EH (cell line): Measurements from ENCODE around the gene SLC22A15.

Source experiments
- DNase-seq: peaks from one replicate; pipeline ENCODE4 v3.0.0-alpha.2; 2015; ENCODE audit warnings: low read depth

Gene SLC22A15

GRCh38 chr1:116104667-116105066 is 128.4 kb downstream of the SLC22A15 start:
- DNase-seq: no peak

- DNase-seq: no peak
Observed at GRCh38 chr1:116105996-116106395, 129.7 kb downstream of the SLC22A15 start.

DNA sequence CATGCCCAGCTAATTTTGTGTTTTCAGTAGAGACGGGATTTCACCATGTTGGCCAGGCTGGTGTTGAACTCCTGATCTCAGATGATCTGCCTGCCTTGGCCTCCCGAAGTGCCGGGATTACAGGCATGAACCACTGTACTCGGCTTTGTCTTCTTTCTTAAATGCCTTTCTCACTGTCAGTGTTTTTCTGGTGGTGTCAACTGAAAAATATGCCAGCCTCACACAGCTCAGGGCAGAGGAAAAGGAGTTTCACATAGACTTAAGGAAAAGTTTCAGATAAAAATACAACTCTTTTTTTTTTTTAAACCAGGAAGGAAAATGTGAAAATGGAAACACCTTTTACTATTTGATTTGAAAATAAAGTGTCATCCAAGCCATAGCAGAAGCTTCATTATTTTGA is 130.3 kb downstream of the SLC22A15 start:
- DNase-seq: peak; percentile 15

GRCh38 chr1:116107371-116107770 is 131.1 kb downstream of the SLC22A15 start:
- DNase-seq: no peak

- DNase-seq: no peak
Observed at GRCh38 chr1:116110567-116111523, 134.5 kb downstream of the SLC22A15 start, which contains the start of gene MAB21L3. TSS of gene MAB21L3 (plus strand) at chr1:116111399. CDS start at chr1:116112616, 1,217 bp downstream.

GRCh38 chr1:116111524-116112021 is 135.3 kb downstream of the SLC22A15 start:
- peak; percentile 14 for DNase-seq

DNA sequence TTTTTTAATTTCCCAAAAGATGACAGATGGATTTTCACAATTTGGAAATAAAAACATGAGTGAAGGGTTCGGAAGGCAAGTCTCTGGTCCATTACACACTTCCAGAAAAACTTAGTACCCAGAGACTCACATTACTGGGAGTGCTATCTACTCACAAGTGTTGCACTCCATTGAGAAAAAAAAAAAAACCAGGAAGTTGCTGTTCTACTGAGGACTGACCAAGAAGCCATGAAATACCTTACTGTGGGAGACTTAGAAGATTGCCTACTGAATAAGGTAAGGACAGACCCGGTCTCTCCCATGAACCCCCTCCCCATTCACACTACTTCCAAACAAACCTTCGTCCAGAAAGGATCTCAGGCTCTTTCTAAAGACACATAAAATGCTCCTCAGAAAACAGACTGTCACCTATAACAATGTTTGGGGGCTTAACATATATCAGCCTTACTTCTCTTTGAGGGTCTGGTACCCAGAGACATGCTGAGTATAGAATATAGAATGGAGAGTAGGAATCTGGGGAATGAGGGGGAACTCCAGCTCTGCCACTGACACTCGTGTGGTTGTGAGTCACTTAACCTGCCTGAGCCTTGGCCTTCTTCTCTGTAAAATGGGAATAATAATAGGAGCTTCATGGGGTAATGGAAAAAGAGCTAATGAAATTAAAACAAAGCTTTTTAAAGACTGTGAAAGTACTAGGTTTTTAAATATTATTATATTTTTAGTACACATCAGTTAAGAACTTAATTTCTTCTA is 136.3 kb downstream of the SLC22A15 start:
- DNase-seq: no peak

GRCh38 chr1:116113615-116114014 is 137.3 kb downstream of the SLC22A15 start:
- no peak for DNase-seq

DNA sequence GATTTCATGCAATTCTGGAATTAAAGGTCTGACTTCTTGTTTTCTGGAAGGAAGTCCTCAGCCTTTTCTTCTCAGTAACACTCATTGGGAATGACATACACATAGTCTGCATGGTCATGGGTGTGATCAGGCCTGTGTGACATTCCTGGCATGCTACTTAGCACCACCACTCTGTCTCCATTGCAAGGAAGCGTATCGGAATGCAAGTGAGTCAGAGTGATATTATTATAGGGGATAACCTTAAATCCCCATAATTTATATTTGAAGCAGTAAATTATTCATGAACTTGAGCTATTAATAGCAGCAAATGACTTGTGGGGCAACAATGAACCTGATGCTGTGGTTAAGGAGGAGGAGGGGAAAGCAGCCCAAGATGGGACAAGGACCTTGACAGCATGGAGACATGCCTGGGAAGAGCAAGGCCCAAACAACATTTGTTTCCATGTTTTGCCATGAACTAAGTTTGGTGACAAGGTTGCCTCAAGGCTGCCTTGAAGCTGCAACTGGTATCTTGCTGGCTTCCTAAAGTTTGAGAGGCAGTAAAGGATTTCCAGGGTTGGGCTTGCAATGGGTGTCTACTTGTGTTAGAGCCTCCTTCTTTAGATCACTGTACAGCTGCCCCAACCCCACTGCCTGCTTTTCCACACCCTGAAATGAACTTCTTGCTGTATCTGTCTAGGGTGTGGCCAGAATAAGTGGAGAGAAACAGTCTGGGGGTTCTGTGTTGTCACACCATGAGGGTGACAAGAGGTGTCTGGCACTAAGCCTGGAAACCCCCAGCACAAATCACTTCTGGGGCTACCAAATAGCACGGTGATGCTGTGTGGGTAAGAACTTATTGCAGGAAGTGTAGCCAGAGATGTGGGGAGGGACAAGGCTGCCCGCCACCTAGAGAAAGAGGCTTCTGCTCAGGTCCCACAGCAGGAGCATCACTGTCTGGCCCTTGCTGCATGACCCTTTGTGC is 139.4 kb downstream of the SLC22A15 start:
- DNase-seq: peak; percentile 97

DNA sequence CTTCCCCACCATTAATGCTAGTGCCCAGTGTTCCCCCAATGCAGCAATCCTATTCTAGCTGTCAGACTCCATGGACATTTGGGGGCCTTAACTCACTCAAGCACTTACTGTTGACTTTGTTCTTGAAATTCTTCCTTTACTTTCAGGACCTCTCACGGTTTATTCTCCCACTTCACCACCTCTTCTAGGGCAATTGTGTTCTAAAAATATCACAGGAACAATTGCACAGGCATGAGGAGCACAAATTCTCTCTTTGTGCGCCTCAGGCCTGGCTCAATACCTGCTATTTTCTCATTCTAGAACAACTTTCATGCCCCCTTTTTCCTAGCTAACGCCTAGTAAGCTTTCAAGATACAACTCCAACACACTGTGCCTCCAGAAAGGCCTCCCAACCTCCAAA is 142.2 kb downstream of the SLC22A15 start:
- no peak for DNase-seq
